GM19043 (cell line): Measurements from ENCODE around the gene KREMEN2.
A peak's percentile ranks its signal among the peaks of the same experiment; 100 is the strongest.

Experiments used
- ATAC-seq: cut with Tn5 transposase; IDR thresholded peaks from one replicate; pipeline ENCODE4 v1.9.1; 2021; ENCODE audit warnings: low read depth; ENCODE audit not compliant: unreplicated experiment

Gene KREMEN2

GRCh38 chr16:2963074-2963722, 877 bp upstream of the KREMEN2 start:
- no peak for ATAC-seq

- ATAC-seq: no peak
Measured at GRCh38 chr16:2964475-2965336, 631 bp downstream of the KREMEN2 start.

- no peak for ATAC-seq
Measured at GRCh38 chr16:2966043-2966807, 2.1 kb downstream of the KREMEN2 start.

DNA sequence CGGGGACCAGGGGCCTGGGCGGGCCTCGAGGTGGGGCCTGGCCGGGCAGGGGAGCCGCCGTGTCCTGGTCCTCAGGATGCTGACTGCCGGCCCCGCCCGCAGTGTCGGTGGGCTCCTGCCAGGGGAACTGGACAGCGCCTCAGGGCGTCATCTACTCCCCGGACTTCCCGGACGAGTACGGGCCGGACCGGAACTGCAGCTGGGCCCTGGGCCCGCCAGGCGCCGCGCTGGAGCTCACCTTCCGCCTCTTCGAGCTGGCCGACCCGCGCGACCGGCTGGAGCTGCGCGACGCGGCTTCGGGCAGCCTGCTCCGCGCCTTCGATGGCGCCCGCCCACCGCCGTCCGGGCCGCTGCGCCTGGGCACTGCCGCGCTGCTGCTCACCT, 2.7 kb downstream of the KREMEN2 start:
- no peak for ATAC-seq

GRCh38 chr16:2967211-2967631, 3.1 kb downstream of the KREMEN2 start:
- ATAC-seq: no peak

- no peak for ATAC-seq
Measured at GRCh38 chr16:2967721-2968161, 3.7 kb downstream of the KREMEN2 start.

GRCh38 chr16:2968368-2968737, 4.3 kb downstream of the KREMEN2 start:
- ATAC-seq: no peak

DNA sequence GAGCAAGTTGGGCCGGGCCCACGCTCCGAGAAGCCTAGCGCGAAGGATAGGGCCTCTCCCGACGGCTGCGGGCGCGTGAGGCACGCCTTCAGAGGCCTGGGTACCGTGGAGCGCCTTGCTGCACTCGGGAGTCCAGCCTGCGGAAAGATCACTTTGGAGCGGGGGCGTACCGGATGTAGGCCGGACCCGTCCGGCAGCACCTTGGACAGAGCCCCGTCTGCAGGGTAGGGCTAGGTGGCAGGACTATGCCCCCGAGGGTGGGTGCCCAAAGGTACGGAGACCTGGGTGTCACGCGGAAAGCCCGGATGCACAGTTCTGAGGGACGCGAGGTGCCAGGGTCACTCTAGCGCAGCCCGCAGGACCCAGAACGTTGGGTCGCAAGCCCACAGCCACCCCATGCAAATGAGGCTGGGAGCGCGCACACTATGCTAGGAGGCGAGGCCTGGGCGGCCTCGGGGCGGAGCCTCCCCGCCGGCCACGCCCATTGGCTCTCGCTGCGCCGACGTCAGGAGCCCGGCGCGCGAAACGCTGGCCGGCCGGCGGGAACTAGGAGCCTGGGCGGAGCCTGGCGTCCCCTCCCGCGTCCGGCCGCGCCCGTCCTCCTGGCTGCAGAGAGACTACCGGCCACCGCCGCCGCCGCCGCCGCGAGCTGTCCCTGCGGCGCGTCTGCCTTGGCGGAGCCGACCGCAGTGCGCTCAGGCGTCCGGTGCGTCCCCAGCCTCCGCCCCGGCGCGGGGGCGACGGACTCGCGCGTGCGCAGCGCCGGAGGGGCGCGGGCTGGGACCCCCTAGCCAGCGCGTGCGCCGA, 4.9 kb downstream of the KREMEN2 start, which contains the start of gene PAQR4:
TSS of gene PAQR4 (plus strand) at position 611 of the 807 bp plus-strand sequence. CDS start 327 bp downstream, outside the sequence.
- ATAC-seq: peak; percentile 76

GRCh38 chr16:2969545-2970521, 5.8 kb downstream of the KREMEN2 start:
- no peak for ATAC-seq

DNA sequence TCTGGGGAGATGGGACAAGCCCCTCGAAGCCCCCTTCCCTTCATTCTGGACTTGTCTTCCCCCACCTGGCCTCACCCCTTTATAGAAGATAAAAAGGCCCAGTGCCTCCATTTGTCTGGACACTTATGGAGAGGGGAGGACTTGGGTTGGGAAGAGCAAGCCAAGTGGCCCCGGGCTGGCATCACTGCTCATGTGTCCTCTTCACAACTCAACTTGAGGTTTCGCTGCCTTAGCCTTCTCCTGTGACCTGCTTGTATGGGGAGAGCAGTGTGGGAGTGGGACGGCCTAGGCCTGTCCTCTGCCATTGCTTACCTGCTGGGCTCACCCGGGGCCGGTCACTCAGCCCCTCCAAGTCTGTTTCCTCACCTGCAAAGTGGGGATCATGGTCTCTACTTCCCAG, 6.5 kb downstream of the KREMEN2 start:
- no peak for ATAC-seq

DNA sequence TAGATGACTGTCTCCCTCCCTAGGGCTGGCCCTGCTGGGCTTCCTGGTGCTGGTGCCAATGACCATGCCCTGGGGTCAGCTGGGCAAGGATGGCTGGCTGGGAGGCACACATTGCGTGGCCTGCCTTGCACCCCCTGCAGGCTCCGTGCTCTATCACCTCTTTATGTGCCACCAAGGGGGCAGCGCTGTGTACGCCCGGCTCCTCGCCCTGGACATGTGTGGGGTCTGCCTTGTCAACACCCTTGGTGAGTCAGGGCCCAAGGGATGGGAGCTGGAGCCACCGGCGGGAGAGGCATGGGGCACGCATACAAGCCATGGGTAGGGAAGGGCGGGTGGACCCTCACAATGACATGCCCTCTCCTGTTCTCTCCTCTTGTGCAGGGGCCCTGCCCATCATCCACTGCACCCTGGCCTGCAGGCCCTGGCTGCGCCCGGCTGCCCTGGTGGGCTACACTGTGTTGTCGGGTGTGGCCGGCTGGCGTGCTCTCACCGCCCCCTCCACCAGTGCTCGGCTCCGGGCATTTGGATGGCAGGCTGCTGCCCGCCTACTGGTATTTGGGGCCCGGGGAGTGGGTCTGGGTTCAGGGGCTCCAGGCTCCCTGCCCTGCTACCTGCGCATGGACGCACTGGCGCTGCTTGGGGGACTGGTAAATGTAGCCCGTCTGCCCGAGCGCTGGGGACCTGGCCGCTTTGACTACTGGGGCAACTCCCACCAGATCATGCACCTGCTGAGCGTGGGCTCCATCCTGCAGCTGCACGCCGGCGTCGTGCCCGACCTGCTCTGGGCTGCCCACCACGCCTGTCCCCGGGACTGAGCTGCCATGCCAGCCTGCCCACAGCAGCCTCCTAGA, 7.3 kb downstream of the KREMEN2 start:
- no peak for ATAC-seq

DNA sequence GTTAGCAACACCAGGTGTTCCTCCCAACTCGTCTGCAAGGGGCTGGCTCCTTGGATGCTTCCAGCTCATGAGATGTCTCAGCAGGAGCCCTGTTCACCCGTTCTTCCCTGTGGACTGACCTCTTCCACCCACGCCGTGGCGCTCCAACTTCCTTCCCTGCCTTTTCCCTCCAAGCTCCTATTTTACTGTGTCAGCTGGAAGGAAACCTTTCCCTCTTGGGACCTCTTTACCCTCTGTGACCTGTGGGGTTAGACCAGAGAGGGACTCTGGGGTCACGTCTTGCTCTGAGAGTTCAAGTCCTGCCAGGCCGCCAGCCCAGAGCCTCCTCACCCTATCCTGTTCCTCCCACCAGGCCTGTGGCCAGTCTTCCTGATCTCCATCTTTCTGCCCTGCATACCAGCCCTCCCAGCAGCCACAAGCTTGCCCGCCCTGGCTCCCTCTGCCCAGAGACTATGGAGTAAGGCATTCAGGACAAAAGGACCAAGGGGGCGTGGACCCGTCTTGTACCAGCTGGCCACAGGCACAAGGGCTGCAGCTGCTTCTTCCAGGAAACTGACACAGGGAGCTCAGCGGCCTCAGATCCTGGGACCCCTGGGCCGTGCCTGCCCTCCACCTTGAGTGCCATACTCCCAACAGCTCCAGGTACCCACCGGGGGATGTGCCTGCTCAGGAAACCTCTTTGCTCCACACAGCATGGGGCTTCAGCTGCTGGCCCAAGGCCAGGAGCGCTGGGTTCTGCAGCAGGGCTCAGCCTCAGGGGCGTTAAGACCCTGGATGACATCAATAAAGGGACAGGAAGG, 8.1 kb downstream of the KREMEN2 start:
- no peak for ATAC-seq

GRCh38 chr16:2973093-2973492, 9.0 kb downstream of the KREMEN2 start:
- ATAC-seq: no peak

DNA sequence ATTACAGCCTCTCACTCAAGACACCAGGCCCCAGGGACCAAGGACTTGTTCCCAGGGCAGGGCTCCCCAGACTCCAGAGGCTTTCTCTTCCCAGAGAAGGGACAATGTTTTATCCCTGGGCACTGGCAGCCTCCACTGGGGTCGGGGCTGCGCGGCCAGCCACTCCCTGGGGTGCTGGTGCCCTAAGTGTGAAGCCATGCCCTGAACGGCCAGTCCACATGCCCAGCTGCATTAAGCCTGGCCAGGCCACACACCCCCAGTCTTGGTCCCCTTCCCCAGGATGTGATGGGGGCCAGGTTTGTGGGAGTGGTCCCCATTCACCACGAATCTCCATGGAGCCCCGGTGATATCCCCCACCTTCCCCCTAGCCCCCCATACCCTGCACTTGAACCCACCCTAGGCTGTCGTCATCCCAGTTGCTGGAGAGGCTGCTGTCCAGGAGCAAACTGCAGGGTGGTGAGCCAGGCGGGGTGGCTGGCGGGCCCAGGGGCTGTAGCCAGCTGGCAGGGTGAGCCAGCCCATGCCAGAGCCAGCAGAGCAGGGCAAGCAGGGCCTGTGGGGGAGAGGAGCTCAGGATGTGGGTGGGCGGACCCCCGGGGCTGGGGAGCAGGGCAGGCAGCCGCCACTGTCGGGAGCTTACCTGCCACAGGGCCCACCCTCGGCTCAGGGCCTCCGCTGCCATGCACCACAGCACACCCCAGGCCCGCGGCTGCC, 9.7 kb downstream of the KREMEN2 start:
- ATAC-seq: no peak

GRCh38 chr16:2974319-2975056, 10.4 kb downstream of the KREMEN2 start:
- no peak for ATAC-seq

GRCh38 chr16:2975161-2975795, 11.2 kb downstream of the KREMEN2 start:
- no peak for ATAC-seq
